Endothelial cell of umbilical vein (primary cell): ENCODE results near the gene CDH11. TPM values are rescaled to one million over a fixed set of nuclear protein-coding genes. Genes with fewer than 3 reads are reported as not detected.

Source experiments
- BruUV-seq: library from RNA; stranded (reverse); fragments of 400-500 nt; replicated peaks from 2 replicates; lab custom pipeline; 2021; lab: Mats Ljungman, UMichigan
- CTCF ChIA-PET: fragments of 300-600, 350-600 bp; sonication (Branson Sonifier 250); formaldehyde crosslinking; loops from one replicate; lab custom pipeline; 2021; ENCODE audit warnings: antibody characterized with exemption, inconsistent platforms; lab: Charles Lee
- POLR2A ChIA-PET: fragments of 300-600, 350-600 bp; sonication (Branson Sonifier 250); formaldehyde crosslinking; loops from one replicate; lab custom pipeline; 2021; ENCODE audit warnings: antibody characterized with exemption, inconsistent platforms; lab: Charles Lee
- DNase-seq: peaks from one replicate; pipeline ENCODE4 v3.0.0-alpha.2; 2011; ENCODE audit warnings: low read depth, low spot score
- FAIRE-seq: peaks from 2 replicates; lab custom pipeline; 2011; peaks lifted over from hg19 to GRCh38; lab: Jason Lieb, UNC
- H2AFZ ChIP-seq: 2 replicates; pipeline ENCODE4 v1.6.0; 2012; ENCODE audit warnings: low read depth, low read length, control low read depth, inconsistent platforms
- H3K27ac ChIP-seq: 2 replicates; pipeline ENCODE4 v1.5.1; 2011; ENCODE audit warnings: low read depth, mild to moderate bottlenecking, control low read depth, low read length, moderate library complexity; ENCODE audit not compliant: insufficient read depth
- H3K27me3 ChIP-seq, 2 experiments: 2 replicates each; pipeline versions ENCODE4 v1.6.0 to v1.6.1; 2011; ENCODE audit warnings: low read length in 2 of 2, mixed read lengths in 1 of 2; ENCODE audit not compliant: control insufficient read depth in 2 of 2, insufficient read depth in 2 of 2
- H3K36me3 ChIP-seq, 2 experiments: 2 replicates in 1 of 2; 3 replicates in 1 of 2; pipeline ENCODE4 v1.5.1; 2011; ENCODE audit warnings: low read length in 2 of 2, mild to moderate bottlenecking in 1 of 2, moderate library complexity in 1 of 2; ENCODE audit not compliant: control insufficient read depth in 2 of 2, insufficient read depth in 2 of 2; ENCODE audit errors: extremely low read depth in 1 of 2
- H3K4me1 ChIP-seq: 3 replicates; pipeline ENCODE4 v1.5.1; 2011; ENCODE audit warnings: mild to moderate bottlenecking, low read length; ENCODE audit not compliant: control insufficient read depth, insufficient read depth; ENCODE audit errors: extremely low read depth
- H3K4me2 ChIP-seq: 2 replicates; pipeline ENCODE4 v1.6.1; 2011; ENCODE audit warnings: low read length, control low read depth, mixed read lengths; ENCODE audit not compliant: insufficient read depth
- H3K4me3 ChIP-seq, 3 experiments: fragments of 200-600 bp in 1 of 3; sonication (generic), shearing (Covaris generic) in 1 of 3; replicated peaks in 1 of 3; 2 replicates each; pipeline ENCODE4 v1.5.1; 2011 to 2016; ENCODE audit warnings: control low read depth in 3 of 3, low read length in 3 of 3, mild to moderate bottlenecking in 2 of 3, inconsistent platforms in 1 of 3, low read depth in 1 of 3, moderate library complexity in 1 of 3; ENCODE audit not compliant: insufficient read depth in 1 of 3
- H3K79me2 ChIP-seq: 2 replicates; pipeline ENCODE4 v1.6.0; 2012; ENCODE audit warnings: low read length, inconsistent platforms; ENCODE audit not compliant: control insufficient read depth, insufficient read depth
- H3K9ac ChIP-seq: replicated peaks from 2 replicates; pipeline ENCODE3; 2011; ENCODE audit warnings: low read length, control low read depth; ENCODE audit not compliant: insufficient read depth; ENCODE audit errors: extremely low read depth
- H3K9me1 ChIP-seq: replicated peaks from 3 replicates; pipeline ENCODE4 v1.6.0; 2011; ENCODE audit warnings: mild to moderate bottlenecking, low read length; ENCODE audit not compliant: control insufficient read depth, insufficient read depth; ENCODE audit errors: extremely low read depth
- H3K9me3 ChIP-seq: replicated peaks from 2 replicates; pipeline ENCODE4 v1.5.1; 2012; ENCODE audit warnings: low read length, inconsistent platforms; ENCODE audit not compliant: control insufficient read depth, insufficient read depth
- H4K20me1 ChIP-seq: replicated peaks from 2 replicates; pipeline ENCODE3; 2011; ENCODE audit warnings: mild to moderate bottlenecking, low read length; ENCODE audit not compliant: control insufficient read depth, insufficient read depth; ENCODE audit errors: extremely low read depth
- EZH2 ChIP-seq: IDR thresholded peaks from 2 replicates; pipeline ENCODE4 v1.6.1; 2012; ENCODE audit warnings: borderline replicate concordance, low read depth, mild to moderate bottlenecking, moderate library complexity, low read length, inconsistent platforms; ENCODE audit not compliant: severe bottlenecking
- FOS ChIP-seq: IDR thresholded peaks from 2 replicates; pipeline ENCODE4 v1.6.1; 2011; ENCODE audit warnings: mild to moderate bottlenecking, low read length, moderate library complexity, borderline replicate concordance; ENCODE audit not compliant: insufficient read depth
- GATA2 ChIP-seq: IDR thresholded peaks from 2 replicates; pipeline ENCODE4 v1.7.0; 2011; ENCODE audit warnings: low read depth, mild to moderate bottlenecking, moderate library complexity, mixed read lengths, low read length; ENCODE audit not compliant: insufficient read length, insufficient read depth
- JUN ChIP-seq: IDR thresholded peaks from 2 replicates; pipeline ENCODE4 v1.6.1; 2011; ENCODE audit warnings: borderline replicate concordance, low read depth; ENCODE audit not compliant: insufficient read length, insufficient read depth
- MYC ChIP-seq: IDR thresholded peaks from one replicate; pipeline ENCODE4 v1.6.1; 2011; ENCODE audit warnings: mild to moderate bottlenecking, low read depth, low read length
- POLR2A ChIP-seq: IDR thresholded peaks from 2 replicates; pipeline ENCODE4 v1.6.1; 2012; ENCODE audit warnings: low read depth, mild to moderate bottlenecking, control low read depth, low read length
- POLR2AphosphoS5 ChIP-seq: IDR thresholded peaks from 2 replicates; pipeline ENCODE4 v1.6.1; 2012; ENCODE audit warnings: low read depth, mild to moderate bottlenecking, control low read depth, low read length, moderate library complexity; ENCODE audit not compliant: insufficient read depth
- dilution Hi-C: fragments of 300-500 bp; cut with MboI; formaldehyde crosslinking; loops from one replicate; pipeline ENCODE4 v1.15.0; 2019; ENCODE audit warnings: low sequenced_read_pairs; ENCODE audit not compliant: extremely low pct_ligation_motif_present
- intact Hi-C: fragments of 100-400 bp; cut with micrococcal nuclease; formaldehyde crosslinking; loops from one replicate; pipeline ENCODE4 v1.10.0; 2022
- polyA plus RNA-seq, 4 experiments: library from polyadenylated mRNA; depleted of rRNA in 3 of 4; stranded (reverse) in 3 of 4; unstranded in 1 of 4; fragments of >200 nt; gene quantifications; 2 replicates each; pipeline versions ENCODE4 v1.2.1 to v1.2.3, GENCODE V29; 2011 to 2012; ENCODE audit warnings: missing spikeins in 1 of 4
- total RNA-seq: library from RNA; stranded (reverse); gene quantifications from 2 replicates; pipeline ENCODE4 v1.2.3, GENCODE V29; 2021
- TF ChIP-seq, protein P1 (sequence below), 2 donors: IDR thresholded peaks; 1 replicate in 1 of 2; 2 replicates in 1 of 2; pipeline ENCODE4 v1.5.1; 2011; ENCODE audit warnings: low read length in 2 of 2, mild to moderate bottlenecking in 2 of 2, moderate library complexity in 2 of 2, control low read depth in 1 of 2, inconsistent platforms in 1 of 2, low read depth in 1 of 2; ENCODE audit not compliant: insufficient read depth in 1 of 2; ENCODE audit errors: extremely low read depth in 1 of 2
- TF ChIP-seq, protein P2 (sequence below): IDR thresholded peaks from 2 replicates; pipeline ENCODE4 v1.6.1; 2011; ENCODE audit not compliant: insufficient read depth, insufficient read length

The CDH11 gene
- total and polyA plus RNA-seq, 2 donors (not counting 3 experiments of a cell fraction or from before 2014, with no cell fraction given) = 30.4 to 32.7 TPM

DNA sequence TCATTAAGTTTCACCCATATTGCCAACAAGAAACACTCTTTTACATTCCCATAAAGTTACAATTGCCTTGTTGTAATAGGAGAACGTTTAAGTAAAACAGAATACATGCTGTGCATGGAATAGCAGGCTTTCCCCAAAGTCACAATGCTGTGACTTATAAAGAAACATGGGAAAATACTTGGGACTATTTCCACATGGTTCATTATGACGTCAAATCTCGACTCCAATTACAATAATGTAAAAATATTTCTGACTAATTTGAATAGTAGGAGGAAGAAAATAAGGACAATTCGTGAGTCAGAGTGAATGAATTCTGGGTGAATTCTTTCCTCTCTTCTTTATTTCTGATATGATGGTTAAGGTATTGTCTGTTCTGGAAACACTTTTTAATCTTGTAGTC lies 52.8 kb downstream of the CDH11 start:
- no peak overlapping the region for H3K9ac ChIP-seq
- no peak overlapping the region for H3K4me3 ChIP-seq
- no peaks in the 10 kb centered on the region for H3K9me3 ChIP-seq
- DNase-seq (peak; percentile 28), FAIRE-seq (no peak)
- H3K4me2 ChIP-seq = no peak overlapping the region
- no TSS peak for BruUV-seq
- H3K9me1 ChIP-seq = no peaks in the 10 kb centered on the region
- H3K36me3 ChIP-seq = no peaks in the 10 kb centered on the region
- CTCF ChIA-PET = no interaction called here
- dilution Hi-C loops (no loop called here), intact Hi-C loops (no loop called here)
- H3K27ac ChIP-seq = no peak overlapping the region
- H3K79me2 ChIP-seq = no peaks in the 10 kb centered on the region
- POLR2A ChIA-PET = no interaction called here
- TF ChIP-seq FOS (no peak), GATA2 (no peak), POLR2A (no peak), JUN (no peak), POLR2AphosphoS5 (no peak), EZH2 (no peak), MYC (no peak)
- TF ChIP-seq, protein P1, sequence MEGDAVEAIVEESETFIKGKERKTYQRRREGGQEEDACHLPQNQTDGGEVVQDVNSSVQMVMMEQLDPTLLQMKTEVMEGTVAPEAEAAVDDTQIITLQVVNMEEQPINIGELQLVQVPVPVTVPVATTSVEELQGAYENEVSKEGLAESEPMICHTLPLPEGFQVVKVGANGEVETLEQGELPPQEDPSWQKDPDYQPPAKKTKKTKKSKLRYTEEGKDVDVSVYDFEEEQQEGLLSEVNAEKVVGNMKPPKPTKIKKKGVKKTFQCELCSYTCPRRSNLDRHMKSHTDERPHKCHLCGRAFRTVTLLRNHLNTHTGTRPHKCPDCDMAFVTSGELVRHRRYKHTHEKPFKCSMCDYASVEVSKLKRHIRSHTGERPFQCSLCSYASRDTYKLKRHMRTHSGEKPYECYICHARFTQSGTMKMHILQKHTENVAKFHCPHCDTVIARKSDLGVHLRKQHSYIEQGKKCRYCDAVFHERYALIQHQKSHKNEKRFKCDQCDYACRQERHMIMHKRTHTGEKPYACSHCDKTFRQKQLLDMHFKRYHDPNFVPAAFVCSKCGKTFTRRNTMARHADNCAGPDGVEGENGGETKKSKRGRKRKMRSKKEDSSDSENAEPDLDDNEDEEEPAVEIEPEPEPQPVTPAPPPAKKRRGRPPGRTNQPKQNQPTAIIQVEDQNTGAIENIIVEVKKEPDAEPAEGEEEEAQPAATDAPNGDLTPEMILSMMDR (IDR thresholded peaks at IDR 0.05; ENCODE audit: extremely low read depth in 1 of 2, insufficient read depth in 1 of 2, low read depth in 1 of 2, low read length in 2 of 2) = no peak
- TF ChIP-seq, protein P2, sequence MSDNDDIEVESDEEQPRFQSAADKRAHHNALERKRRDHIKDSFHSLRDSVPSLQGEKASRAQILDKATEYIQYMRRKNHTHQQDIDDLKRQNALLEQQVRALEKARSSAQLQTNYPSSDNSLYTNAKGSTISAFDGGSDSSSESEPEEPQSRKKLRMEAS = no peak
- no peaks in the 10 kb centered on the region for H3K27me3 ChIP-seq
- H4K20me1 ChIP-seq = no peaks in the 10 kb centered on the region
- H3K4me1 ChIP-seq = peaks cover 16% of the 10 kb centered on the region
- H2AFZ ChIP-seq = no peak overlapping the region
